Psoas muscle (tissue), 8 donors: ENCODE measurements around the gene TBC1D14. TPM values are rescaled to one million over a fixed set of nuclear protein-coding genes. Genes with fewer than 3 reads are reported as not detected.

ENCODE experiments used
- ATAC-seq, 4 donors: fragments of 200-7000 bp; cut with Tn5 transposase; one replicate each; pipeline ENCODE4 v1.9.1; 2020; ENCODE audit warnings: moderate library complexity in 3 of 4, mild to moderate bottlenecking in 2 of 4
- DNase-seq, 2 donors: peaks; one replicate each; pipeline ENCODE4 v3.0.0-alpha.2; 2020
- H3K27ac ChIP-seq: fragments of 200-600 bp; one replicate; pipeline ENCODE4 v1.8.0; 2022
- H3K27me3 ChIP-seq, 3 donors: fragments of 200-600 bp in 1 of 3; one replicate each; pipeline versions ENCODE4 v1.6.1 to v1.8.0; 2013 to 2022; ENCODE audit warnings: low read length in 2 of 3, mild to moderate bottlenecking in 2 of 3, moderate library complexity in 1 of 3; ENCODE audit not compliant: insufficient read depth in 3 of 3
- H3K36me3 ChIP-seq, 2 donors: fragments of 200-600 bp in 1 of 2; one replicate each; pipeline versions ENCODE4 v1.6.1 to v1.8.0; 2013 to 2022; ENCODE audit warnings: low read depth in 1 of 2, mild to moderate bottlenecking in 1 of 2, moderate library complexity in 1 of 2; ENCODE audit not compliant: insufficient read depth in 1 of 2
- H3K4me1 ChIP-seq: fragments of 200-600 bp; one replicate; pipeline ENCODE4 v1.8.0; 2022
- H3K4me3 ChIP-seq: fragments of 200-600 bp; one replicate; pipeline ENCODE4 v1.8.0; 2022; ENCODE audit warnings: mild to moderate bottlenecking
- H3K9me3 ChIP-seq: fragments of 200-600 bp; one replicate; pipeline ENCODE4 v1.8.0; 2022
- CTCF ChIP-seq: fragments of 200-600 bp; IDR thresholded peaks from one replicate; pipeline ENCODE4 v1.8.0; 2022; ENCODE audit warnings: antibody characterized with exemption
- WGBS, 3 donors: extraction: QIAGEN DNeasy Blood & Tissue Kit; methylation state at CpG; one replicate each; pipeline versions ENCODE4 v1.1.6 to v1.1.7; 2013; 5-methylcytosine and 5-hydroxymethylcytosine counted together
- intact Hi-C, 2 donors: fragments of 100-400 bp; cut with DNase I; formaldehyde crosslinking; loops; one replicate each; pipeline versions ENCODE4 v1.11.0 to v1.14.2; 2022
- polyA plus RNA-seq, 3 donors: library from polyadenylated mRNA; stranded (reverse); fragments of 200-250 nt; gene quantifications; one replicate each; pipeline ENCODE4 v1.2.3, GENCODE V29; 2013
- total RNA-seq, 4 donors: library from RNA; stranded (reverse); fragmentation: NEBNext Ultra II Directional in 2 of 4; extraction: Animal tissue kit (Norgen Biotek cat#: 25700) in 2 of 4; gene quantifications; one replicate each; pipeline versions ENCODE4 v1.2.1 to v1.2.4, GENCODE V29; 2021 to 2023
- donor health status: healthy with polysubstance abuse.
- donor health status: DM: no; HTN: no; CAD: no; lungs with moderate emphysema.
- donor health status: Bipolar disorder and iron deficiency.
- donor health status: healthy.
- donor health status: DM: yes; HTN: yes; CAD: no.
- donor health status: DM: no; HTN: no; CAD: no.
- donor health status: DM: no; HTN: no; CAD: no.
- donor health status: DM: yes; HTN: yes; CAD: no.

TBC1D14 gene
- total and polyA plus RNA-seq, 7 donors: 14.7 to 45.5 (median 33.1) TPM

GRCh38 chr4:6877067-6877466 lies 32.6 kb upstream of the TBC1D14 start:
- Histone ChIP-seq H3K27ac (peak overlapping the region; percentile 79), H3K27me3 (no peaks in the 10 kb centered on the region), H3K9me3 (no peaks in the 10 kb centered on the region), H3K4me1 (peaks cover 43% of the 10 kb centered on the region), H3K4me3 (no peak overlapping the region), H3K36me3 (peaks cover 12 to 90% of the 10 kb centered on the region in 2 donors)
- no peak for DNase-seq
- ATAC-seq: no peak
- WGBS, 3 donors: 91 to 95% (median 94%) methylated on average over 14 of the region's 14 CpGs
- intact Hi-C loops: no loop called here
- TF ChIP-seq CTCF: no peak

GRCh38 chr4:6878451-6879059 lies 31.1 kb upstream of the TBC1D14 start:
- 55 to 72% (median 59%) methylated on average over 11 of the region's 11 CpGs for WGBS, 3 donors
- no peak for TF ChIP-seq CTCF

GRCh38 chr4:6880691-6881090 lies 28.9 kb upstream of the TBC1D14 start:
- WGBS, 3 donors: 94 to 96% (median 95%) methylated on average over 7 of the region's 7 CpGs
- H3K4me1 ChIP-seq: peaks cover 16% of the 10 kb centered on the region
- H3K9me3 ChIP-seq: no peaks in the 10 kb centered on the region
- DNase-seq: no peak
- no peaks in the 10 kb centered on the region for H3K27me3 ChIP-seq
- H3K36me3 ChIP-seq: peaks cover 14 to 80% of the 10 kb centered on the region in 2 donors
- TF ChIP-seq CTCF: no peak
- H3K4me3 ChIP-seq: no peak overlapping the region
- ATAC-seq: no peak
- H3K27ac ChIP-seq: no peak overlapping the region
- intact Hi-C loops: no loop called here

More at GRCh38 chr4:6878451-6879059, 31.1 kb upstream of the TBC1D14 start:
- H3K36me3 ChIP-seq: peaks cover 14 to 90% of the 10 kb centered on the region in 2 donors
- no peak for DNase-seq
- H3K9me3 ChIP-seq: no peaks in the 10 kb centered on the region
- peaks cover 29% of the 10 kb centered on the region for H3K4me1 ChIP-seq
- peak in 2 of 4 donors; percentile 23 to 50 for ATAC-seq
- H3K4me3 ChIP-seq: no peak overlapping the region
- intact Hi-C loops: no loop called here
- H3K27ac ChIP-seq: peak overlapping the region; percentile 79
- no peaks in the 10 kb centered on the region for H3K27me3 ChIP-seq

- Histone ChIP-seq H3K27me3 (no peaks in the 10 kb centered on the region), H3K4me3 (no peak overlapping the region), H3K9me3 (no peaks in the 10 kb centered on the region), H3K27ac (peak overlapping the region; percentile 30), H3K4me1 (peaks cover 21% of the 10 kb centered on the region), H3K36me3 (peaks cover 14 to 72% of the 10 kb centered on the region in 2 donors)
- no peak for TF ChIP-seq CTCF
- intact Hi-C loops: no loop called here
- ATAC-seq (no peak), DNase-seq (no peak)
- WGBS, 3 donors: 75 to 77% (median 76%) methylated on average over 16 of the region's 16 CpGs
Observed at GRCh38 chr4:6881908-6882307, 27.7 kb upstream of the TBC1D14 start.

- WGBS, 3 donors: 65 to 67% (median 67%) methylated on average over 3 of the region's 3 CpGs
- H3K27me3 ChIP-seq: no peaks in the 10 kb centered on the region
- DNase-seq (no peak), ATAC-seq (no peak)
- H3K4me3 ChIP-seq: no peak overlapping the region
- peaks cover 12 to 47% of the 10 kb centered on the region in 2 donors for H3K36me3 ChIP-seq
- intact Hi-C loops: no loop called here
- TF ChIP-seq CTCF: no peak
- no peaks in the 10 kb centered on the region for H3K9me3 ChIP-seq
- H3K27ac ChIP-seq: peak overlapping the region; percentile 91
- peaks cover 25% of the 10 kb centered on the region for H3K4me1 ChIP-seq
Observed at GRCh38 chr4:6884341-6884870, 25.2 kb upstream of the TBC1D14 start.
